ENCODE data around the gene DDR1.

DDR1 gene

DNA sequence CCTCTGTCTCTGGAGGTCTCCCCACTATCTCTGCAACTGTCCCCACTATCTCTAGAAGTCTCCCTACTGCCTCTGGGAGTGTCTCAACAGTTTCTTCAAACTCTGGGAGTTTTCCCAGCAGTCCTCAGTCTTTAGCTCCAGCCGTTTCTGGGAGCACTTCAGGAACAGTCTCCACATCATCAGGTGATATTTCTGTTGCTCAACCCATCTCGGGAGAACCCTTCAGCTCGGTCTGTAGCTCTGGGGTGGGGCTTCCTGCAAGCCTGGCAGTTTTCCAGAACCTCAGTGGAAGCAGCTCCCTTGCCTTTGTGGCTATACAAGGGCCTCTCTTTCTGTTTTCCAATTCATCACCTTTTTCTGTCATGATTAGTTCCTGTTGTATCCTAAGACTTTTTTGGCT, 50.7 kb downstream of the DDR1 start:
- Histone ChIP-seq H3K9ac (no peak overlapping the region), H3K36me3 (ENCODE audit: insufficient read depth) (no peaks in the 10 kb centered on the region), H3K79me2 (ENCODE audit: insufficient read depth, low read depth) (no peaks in the 10 kb centered on the region), H2AFZ (ENCODE audit: low read depth) (no peak overlapping the region), H3K4me2 (no peak overlapping the region), H3K27me3 (ENCODE audit: insufficient read depth, low read depth) (no peaks in the 10 kb centered on the region), H3K4me3 (IDR thresholded peaks at IDR 0.05; ENCODE audit: insufficient read depth, low read depth, low read length) (no peak overlapping the region), H3K4me1 (ENCODE audit: low read depth, poor library complexity, severe bottlenecking) (no peaks in the 10 kb centered on the region), H3K27ac (no peak overlapping the region), H4K20me1 (ENCODE audit: insufficient read depth) (no peaks in the 10 kb centered on the region)
- TF ChIP-seq, protein P1, sequence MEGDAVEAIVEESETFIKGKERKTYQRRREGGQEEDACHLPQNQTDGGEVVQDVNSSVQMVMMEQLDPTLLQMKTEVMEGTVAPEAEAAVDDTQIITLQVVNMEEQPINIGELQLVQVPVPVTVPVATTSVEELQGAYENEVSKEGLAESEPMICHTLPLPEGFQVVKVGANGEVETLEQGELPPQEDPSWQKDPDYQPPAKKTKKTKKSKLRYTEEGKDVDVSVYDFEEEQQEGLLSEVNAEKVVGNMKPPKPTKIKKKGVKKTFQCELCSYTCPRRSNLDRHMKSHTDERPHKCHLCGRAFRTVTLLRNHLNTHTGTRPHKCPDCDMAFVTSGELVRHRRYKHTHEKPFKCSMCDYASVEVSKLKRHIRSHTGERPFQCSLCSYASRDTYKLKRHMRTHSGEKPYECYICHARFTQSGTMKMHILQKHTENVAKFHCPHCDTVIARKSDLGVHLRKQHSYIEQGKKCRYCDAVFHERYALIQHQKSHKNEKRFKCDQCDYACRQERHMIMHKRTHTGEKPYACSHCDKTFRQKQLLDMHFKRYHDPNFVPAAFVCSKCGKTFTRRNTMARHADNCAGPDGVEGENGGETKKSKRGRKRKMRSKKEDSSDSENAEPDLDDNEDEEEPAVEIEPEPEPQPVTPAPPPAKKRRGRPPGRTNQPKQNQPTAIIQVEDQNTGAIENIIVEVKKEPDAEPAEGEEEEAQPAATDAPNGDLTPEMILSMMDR (conservative IDR thresholded peaks at IDR 0.05; ENCODE audit: low read depth, low read length): no peak

DNA sequence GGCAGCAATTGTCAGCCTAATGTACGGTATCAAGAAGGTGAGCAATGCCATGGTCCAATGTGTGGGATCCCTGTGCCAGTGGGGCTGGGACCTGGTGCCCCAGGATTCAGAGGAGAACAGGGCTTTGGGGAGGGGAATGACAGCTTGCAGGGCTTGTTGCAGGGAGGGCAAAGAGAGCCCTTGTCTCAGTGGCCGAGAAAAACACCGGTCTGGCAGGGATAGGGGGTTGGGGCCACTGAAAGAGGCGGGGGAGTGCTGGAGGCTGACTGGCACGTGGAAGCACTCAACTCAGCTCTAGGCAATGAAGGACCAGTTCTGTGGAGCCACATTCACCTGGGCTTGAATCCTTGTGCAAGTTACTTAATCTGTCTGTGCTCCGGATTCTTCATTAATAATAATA, 52.9 kb downstream of the DDR1 start:
- no peak overlapping the region for H3K4me2 ChIP-seq
- no peak overlapping the region for H3K9ac ChIP-seq
- TF ChIP-seq, protein P1 (conservative IDR thresholded peaks at IDR 0.05; ENCODE audit: low read depth, low read length): no peak
- H3K36me3 ChIP-seq (ENCODE audit: insufficient read depth): no peaks in the 10 kb centered on the region
- no peak overlapping the region for H3K4me3 ChIP-seq (IDR thresholded peaks at IDR 0.05; ENCODE audit: insufficient read depth, low read depth, low read length)
- no peaks in the 10 kb centered on the region for H4K20me1 ChIP-seq (ENCODE audit: insufficient read depth)
- H2AFZ ChIP-seq (ENCODE audit: low read depth): no peak overlapping the region
- no peaks in the 10 kb centered on the region for H3K4me1 ChIP-seq (ENCODE audit: low read depth, poor library complexity, severe bottlenecking)
- H3K27me3 ChIP-seq (ENCODE audit: insufficient read depth, low read depth): no peaks in the 10 kb centered on the region
- H3K79me2 ChIP-seq (ENCODE audit: insufficient read depth, low read depth): no peaks in the 10 kb centered on the region
- no peak overlapping the region for H3K27ac ChIP-seq

DNA sequence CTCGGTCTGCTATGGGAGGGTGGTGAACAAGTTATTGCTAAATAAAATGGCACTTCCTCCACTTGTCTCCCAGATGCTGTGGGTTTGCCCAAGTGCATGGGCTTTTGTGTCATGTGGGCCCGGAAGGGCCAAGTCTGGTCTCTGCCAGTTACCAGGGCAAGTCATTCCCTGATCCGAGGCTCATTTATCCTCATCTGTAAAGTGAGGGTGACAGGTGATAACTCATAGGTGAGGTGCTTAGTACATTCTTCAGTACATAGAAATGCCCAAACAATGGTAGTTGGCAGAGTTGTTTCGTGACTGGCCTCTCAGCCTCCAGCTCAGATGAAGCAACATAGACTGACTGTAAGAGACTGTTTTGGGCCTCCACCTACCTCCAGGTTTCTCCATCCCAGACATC, 54.4 kb downstream of the DDR1 start:
- Histone ChIP-seq H3K9ac (no peak overlapping the region), H3K79me2 (ENCODE audit: insufficient read depth, low read depth) (no peaks in the 10 kb centered on the region), H3K4me2 (no peak overlapping the region), H4K20me1 (ENCODE audit: insufficient read depth) (no peaks in the 10 kb centered on the region), H2AFZ (ENCODE audit: low read depth) (no peak overlapping the region), H3K27ac (no peak overlapping the region), H3K4me1 (ENCODE audit: low read depth, poor library complexity, severe bottlenecking) (no peaks in the 10 kb centered on the region), H3K4me3 (IDR thresholded peaks at IDR 0.05; ENCODE audit: insufficient read depth, low read depth, low read length) (no peak overlapping the region), H3K27me3 (ENCODE audit: insufficient read depth, low read depth) (no peaks in the 10 kb centered on the region), H3K36me3 (ENCODE audit: insufficient read depth) (no peaks in the 10 kb centered on the region)
- TF ChIP-seq, protein P1 (conservative IDR thresholded peaks at IDR 0.05; ENCODE audit: low read depth, low read length): no peak

DNA sequence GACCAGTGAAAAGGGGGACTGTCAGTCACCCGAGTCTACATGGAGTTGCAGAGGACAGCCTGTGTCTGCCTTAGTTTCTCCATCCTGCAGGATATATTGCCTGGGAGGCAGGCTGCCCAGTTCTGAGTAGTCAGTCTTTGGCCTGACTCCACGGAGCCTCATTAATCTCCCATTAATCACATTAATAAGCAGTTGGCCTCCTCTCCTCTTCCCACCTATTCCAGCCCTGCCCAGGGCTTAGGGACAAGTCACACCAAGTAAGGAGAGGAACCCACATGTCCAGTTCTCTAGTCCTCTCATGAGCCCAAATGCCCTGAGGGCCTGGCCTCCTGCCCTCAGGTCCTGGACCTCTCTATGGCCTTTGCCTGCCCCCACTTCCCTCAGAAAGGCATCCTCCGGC, 55.2 kb downstream of the DDR1 start:
- H3K79me2 ChIP-seq (ENCODE audit: insufficient read depth, low read depth): no peaks in the 10 kb centered on the region
- no peaks in the 10 kb centered on the region for H4K20me1 ChIP-seq (ENCODE audit: insufficient read depth)
- H3K9ac ChIP-seq: no peak overlapping the region
- no peak overlapping the region for H3K27ac ChIP-seq
- TF ChIP-seq, protein P1 (conservative IDR thresholded peaks at IDR 0.05; ENCODE audit: low read depth, low read length): no peak
- H3K36me3 ChIP-seq (ENCODE audit: insufficient read depth): no peaks in the 10 kb centered on the region
- H3K4me3 ChIP-seq (IDR thresholded peaks at IDR 0.05; ENCODE audit: insufficient read depth, low read depth, low read length): no peak overlapping the region
- no peak overlapping the region for H2AFZ ChIP-seq (ENCODE audit: low read depth)
- H3K27me3 ChIP-seq (ENCODE audit: insufficient read depth, low read depth): no peaks in the 10 kb centered on the region
- no peaks in the 10 kb centered on the region for H3K4me1 ChIP-seq (ENCODE audit: low read depth, poor library complexity, severe bottlenecking)
- no peak overlapping the region for H3K4me2 ChIP-seq
